Prostate gland (tissue), 2 donors: ENCODE results near the gene FOXP1. TPM values are rescaled to one million over a fixed set of nuclear protein-coding genes. Genes with fewer than 3 reads are reported as not detected.
A peak's percentile ranks its signal among the peaks of the same experiment; 100 is the strongest.

ENCODE experiments used
- DNase-seq: peaks from one replicate; pipeline ENCODE4 v3.0.0-alpha.2; 2019; ENCODE audit warnings: low spot score
- H3K27ac ChIP-seq, 2 donors: fragments of 200-600 bp; sonication (generic); 2 replicates each; pipeline ENCODE4 v1.5.1; 2017 to 2019
- H3K27me3 ChIP-seq: fragments of 200-600 bp; sonication (generic); replicated peaks from 2 replicates; pipeline ENCODE4 v1.5.1; 2019; ENCODE audit not compliant: insufficient read depth
- H3K36me3 ChIP-seq, 2 donors: fragments of 200-600 bp; sonication (generic); 1 replicate in 1 of 2; 2 replicates in 1 of 2; pipeline versions ENCODE4 v1.5.1 to v1.8.1; 2017 to 2019
- H3K4me1 ChIP-seq: fragments of 200-600 bp; sonication (generic); replicated peaks from 2 replicates; pipeline ENCODE4 v1.5.1; 2019
- H3K4me3 ChIP-seq, 2 donors: fragments of 200-600 bp; sonication (generic); 2 replicates each; pipeline ENCODE4 v1.5.1; 2017 to 2019
- H3K9me3 ChIP-seq: fragments of 200-600 bp; sonication (generic); 2 replicates; pipeline ENCODE4 v1.5.1; 2017
- CTCF ChIP-seq, 4 experiments: fragments of 200-600 bp in 2 of 4; fragments of 450-650 bp in 2 of 4; sonication (generic) in 2 of 4; IDR thresholded peaks; 1 replicate in 3 of 4; 2 replicates in 1 of 4; pipeline ENCODE4 v1.5.1; 2016 to 2019; ENCODE audit warnings: antibody characterized with exemption in 4 of 4, mild to moderate bottlenecking in 2 of 4, moderate library complexity in 2 of 4
- POLR2A ChIP-seq: fragments of 450-650 bp; IDR thresholded peaks from one replicate; pipeline ENCODE4 v1.6.1; 2016; ENCODE audit warnings: antibody characterized with exemption, mild to moderate bottlenecking
- POLR2AphosphoS5 ChIP-seq: sonication (generic); formaldehyde crosslinking; IDR thresholded peaks from one replicate; pipeline ENCODE4 v1.6.1; 2017; ENCODE audit warnings: antibody characterized with exemption
- WGBS: methylation state at CpG from one replicate; pipeline ENCODE4 v1.1.5; 2018; 5-methylcytosine and 5-hydroxymethylcytosine counted together
- intact Hi-C: fragments of 100-400 bp; cut with DNase I; formaldehyde crosslinking; loops from one replicate; pipeline ENCODE4 v1.14.2; 2022
- total RNA-seq, 2 donors: library from RNA; depleted of rRNA; stranded (reverse); fragments of >200 nt; gene quantifications; one replicate each; pipeline ENCODE4 v1.1.0, GENCODE V29; 2016

FOXP1 gene
- total RNA-seq, 2 donors from 2014 or later, result 133 to 156 TPM

DNA sequence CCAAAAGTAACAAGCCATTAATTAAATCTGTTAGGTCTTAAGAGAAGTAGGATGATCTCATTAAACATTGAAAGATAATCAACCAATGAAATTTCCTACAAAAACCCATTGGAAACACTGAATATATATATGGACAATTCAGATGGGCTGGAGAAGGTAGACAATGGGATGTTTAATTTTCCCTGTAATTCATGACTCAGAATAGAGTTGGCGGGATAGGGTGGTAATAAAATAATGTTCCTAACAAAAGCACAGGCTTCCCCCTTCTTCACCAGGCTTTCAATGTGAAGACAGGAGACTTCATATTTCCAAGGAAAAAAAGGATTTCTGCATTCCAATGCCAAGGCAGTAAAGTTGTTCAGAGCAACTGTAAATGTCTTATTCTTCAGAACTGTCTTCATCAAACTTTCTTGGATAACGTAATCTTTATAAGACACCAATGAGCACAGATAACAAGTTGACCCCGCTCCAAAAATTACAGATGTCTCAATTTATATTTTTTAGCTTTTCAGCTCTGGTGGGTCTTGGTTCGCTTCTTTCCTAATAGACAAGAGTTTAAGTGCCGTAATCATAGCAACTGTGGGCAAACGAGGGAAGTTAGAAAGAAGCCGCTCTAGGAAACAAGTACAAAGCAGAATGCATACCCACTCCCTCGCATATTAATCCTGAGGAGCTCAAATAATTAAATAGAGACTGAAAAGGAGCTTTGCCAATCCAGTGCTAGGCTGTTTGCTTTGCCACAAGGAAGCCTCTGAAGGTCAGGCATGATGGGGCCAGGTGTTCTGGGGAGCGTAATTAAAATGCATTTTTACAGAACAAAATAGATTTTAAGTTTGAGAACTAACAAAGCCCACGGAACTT lies 377.0 kb downstream of the FOXP1 start:
- intact Hi-C loops, result no loop called here
- WGBS, result 34% methylated on average over 10 of the region's 10 CpGs
- no peaks in the 10 kb centered on the region for H3K36me3 ChIP-seq
- DNase-seq, result peak; percentile 55
- H3K27me3 ChIP-seq, result no peaks in the 10 kb centered on the region
- H3K4me1 ChIP-seq, result peaks cover 11% of the 10 kb centered on the region
- H3K4me3 ChIP-seq, result no peak overlapping the region
- TF ChIP-seq POLR2AphosphoS5, result peak; percentile 58
- no peak for TF ChIP-seq POLR2A
- H3K9me3 ChIP-seq, result no peaks in the 10 kb centered on the region
- H3K27ac ChIP-seq, result peak overlapping the region; percentile 42 to 67

DNA sequence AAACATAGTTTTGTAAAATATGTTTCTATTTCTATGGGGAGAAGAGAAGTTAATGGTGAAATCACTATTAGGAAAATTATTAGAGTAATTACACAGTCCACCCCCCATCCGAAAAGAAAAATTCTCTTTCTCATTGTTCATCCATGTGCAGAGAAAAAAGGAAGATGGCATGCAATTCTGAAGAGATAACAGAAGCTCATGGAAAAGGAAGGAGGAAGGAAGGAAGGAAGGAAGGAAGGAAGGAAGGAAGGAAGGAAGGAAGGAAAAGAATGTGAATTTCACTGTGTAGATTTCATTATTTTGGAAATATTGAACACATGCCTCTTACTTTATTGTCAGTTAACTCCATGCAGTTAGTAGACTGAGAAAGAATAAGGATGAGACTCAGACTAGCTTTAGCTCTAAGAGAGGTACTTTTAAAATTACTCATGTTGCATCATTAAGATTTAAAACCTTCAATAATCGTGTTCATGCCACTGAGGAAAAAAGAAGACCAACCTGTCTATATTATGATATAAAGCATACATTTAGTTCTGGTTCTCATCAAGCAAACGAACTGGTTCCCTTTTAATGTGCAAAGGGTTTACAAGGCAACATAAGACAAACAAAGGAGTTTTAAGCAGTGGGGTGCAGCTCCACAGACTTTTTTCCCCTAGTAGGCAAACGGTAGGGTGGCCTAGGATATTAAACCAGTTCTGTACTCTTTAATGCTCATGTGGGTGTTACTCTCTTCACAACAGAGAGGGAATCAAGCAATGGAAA lies 379.6 kb downstream of the FOXP1 start:
- TF ChIP-seq CTCF (IDR thresholded peaks at IDR 0.05) (no peak), POLR2A (no peak), POLR2AphosphoS5 (peak; percentile 22)
- Histone ChIP-seq H3K4me3 (no peak overlapping the region), H3K36me3 (no peaks in the 10 kb centered on the region), H3K27me3 (no peaks in the 10 kb centered on the region), H3K27ac (peak overlapping the region in 1 of 2 donors; percentile 55), H3K4me1 (peaks cover 11% of the 10 kb centered on the region), H3K9me3 (no peaks in the 10 kb centered on the region)
- intact Hi-C loops, result no loop called here
- WGBS, result 54% methylated on average over 4 of the region's 4 CpGs
- no peak for DNase-seq

- Histone ChIP-seq H3K27me3 (no peaks in the 10 kb centered on the region), H3K36me3 (no peaks in the 10 kb centered on the region), H3K27ac (peak overlapping the region in 1 of 2 donors; percentile 17), H3K4me3 (no peak overlapping the region), H3K9me3 (no peaks in the 10 kb centered on the region), H3K4me1 (peaks cover 8% of the 10 kb centered on the region)
- WGBS, result 68% methylated on average over 5 of the region's 5 CpGs
- no peak for DNase-seq
- TF ChIP-seq POLR2AphosphoS5 (no peak), CTCF (IDR thresholded peaks at IDR 0.05) (no peak), POLR2A (no peak)
- intact Hi-C loops, result no loop called here
Observed at GRCh38 chr3:71202848-71203533, 380.5 kb downstream of the FOXP1 start.

DNA sequence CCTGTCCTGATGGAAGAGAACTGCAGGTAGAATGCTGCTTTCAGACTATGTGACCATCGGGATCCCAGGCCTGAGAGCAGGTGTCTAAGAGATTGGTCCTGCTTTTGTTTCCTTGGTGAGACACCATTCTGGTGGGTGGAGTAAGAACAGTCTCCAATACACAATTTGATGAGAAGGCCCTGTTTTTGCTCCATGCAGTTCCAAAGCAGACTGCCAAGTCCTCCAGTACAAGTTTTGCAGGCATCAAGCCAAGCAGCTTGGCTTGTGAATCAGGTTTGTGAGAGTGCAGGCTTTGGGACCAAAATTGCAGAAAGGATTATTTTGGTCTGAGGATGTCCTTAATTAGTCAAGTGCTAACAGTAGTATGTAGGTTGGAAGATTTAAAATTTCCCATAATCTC lies 381.6 kb downstream of the FOXP1 start:
- peak; percentile 66 for DNase-seq
- intact Hi-C loops, result no loop called here
- Histone ChIP-seq H3K36me3 (no peaks in the 10 kb centered on the region), H3K4me3 (no peak overlapping the region), H3K27ac (peak overlapping the region in 1 of 2 donors; percentile 9), H3K27me3 (no peaks in the 10 kb centered on the region), H3K4me1 (peaks cover 8% of the 10 kb centered on the region), H3K9me3 (no peaks in the 10 kb centered on the region)
- TF ChIP-seq CTCF (IDR thresholded peaks at IDR 0.05), result no peak
- TF ChIP-seq POLR2AphosphoS5, result peak; percentile 41
- no peak for TF ChIP-seq POLR2A
- WGBS, result 15% methylated on average over 1 of the region's 1 CpG
